NCI-H510A (cell line): ENCODE measurements around the gene SEL1L3.
A peak's percentile ranks its signal among the peaks of the same experiment; 100 is the strongest.

Source experiments
- DNase-seq: peaks from one replicate; lab custom pipeline; 2025; lab: John Stamatoyannopoulos, UW

The SEL1L3 gene

DNA sequence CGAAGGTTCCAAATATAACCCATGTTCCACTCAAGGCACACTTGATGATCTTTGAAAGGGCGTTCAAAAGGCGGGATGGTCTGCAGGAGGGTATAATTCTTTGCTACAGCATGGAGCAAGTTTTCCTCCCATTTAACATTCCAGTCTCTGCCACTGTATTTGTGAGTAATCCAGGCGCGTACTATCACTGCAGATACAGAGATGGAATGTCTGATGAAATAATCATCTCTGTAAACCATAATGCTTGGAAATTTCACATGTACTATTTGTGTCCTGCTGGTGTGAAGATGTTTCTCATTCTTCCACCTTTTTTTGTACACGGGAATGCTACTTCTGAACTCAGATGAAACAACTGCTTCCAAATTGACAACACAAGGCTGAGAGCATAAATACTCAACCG, 15.5 kb downstream of the SEL1L3 start:
- no peak for DNase-seq

DNA sequence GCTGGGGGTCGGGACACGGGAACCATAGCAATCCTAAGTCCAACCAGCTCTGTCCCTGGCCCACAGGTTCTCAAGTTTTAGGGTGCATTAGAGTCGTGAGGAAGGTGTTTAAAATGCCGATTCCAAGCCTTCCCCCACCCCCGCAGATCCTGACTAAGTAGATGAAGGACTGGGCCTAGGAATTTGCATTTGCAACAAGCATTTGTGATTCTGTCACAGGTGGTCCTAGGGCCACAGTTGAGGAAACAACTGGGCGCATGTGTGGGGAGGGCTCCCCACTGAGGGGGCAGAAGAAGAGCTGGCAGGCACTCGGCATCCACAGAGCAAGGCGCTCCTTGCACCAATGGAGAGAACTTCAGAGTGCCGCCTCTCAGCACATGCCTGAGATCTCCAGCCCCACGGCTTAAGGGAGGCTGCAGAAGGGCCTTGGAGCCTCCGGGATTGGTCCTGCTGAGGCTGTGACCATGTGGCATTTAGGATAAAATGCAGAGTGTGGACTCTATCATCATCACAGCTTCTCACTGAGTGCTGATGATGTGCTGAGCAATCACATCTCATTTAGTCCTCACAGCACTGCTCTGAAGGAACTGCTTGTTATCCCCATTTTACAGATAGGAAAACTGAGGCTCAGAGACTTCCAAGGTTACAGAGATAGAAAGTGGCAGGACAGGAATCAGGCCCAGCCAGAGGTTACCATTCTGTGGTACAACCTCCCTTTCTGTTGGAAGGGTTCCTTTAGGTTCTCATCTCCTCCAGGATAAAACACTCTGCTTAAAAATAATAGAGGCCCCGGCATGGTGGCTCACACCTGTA, 16.7 kb downstream of the SEL1L3 start:
- no peak for DNase-seq

DNA sequence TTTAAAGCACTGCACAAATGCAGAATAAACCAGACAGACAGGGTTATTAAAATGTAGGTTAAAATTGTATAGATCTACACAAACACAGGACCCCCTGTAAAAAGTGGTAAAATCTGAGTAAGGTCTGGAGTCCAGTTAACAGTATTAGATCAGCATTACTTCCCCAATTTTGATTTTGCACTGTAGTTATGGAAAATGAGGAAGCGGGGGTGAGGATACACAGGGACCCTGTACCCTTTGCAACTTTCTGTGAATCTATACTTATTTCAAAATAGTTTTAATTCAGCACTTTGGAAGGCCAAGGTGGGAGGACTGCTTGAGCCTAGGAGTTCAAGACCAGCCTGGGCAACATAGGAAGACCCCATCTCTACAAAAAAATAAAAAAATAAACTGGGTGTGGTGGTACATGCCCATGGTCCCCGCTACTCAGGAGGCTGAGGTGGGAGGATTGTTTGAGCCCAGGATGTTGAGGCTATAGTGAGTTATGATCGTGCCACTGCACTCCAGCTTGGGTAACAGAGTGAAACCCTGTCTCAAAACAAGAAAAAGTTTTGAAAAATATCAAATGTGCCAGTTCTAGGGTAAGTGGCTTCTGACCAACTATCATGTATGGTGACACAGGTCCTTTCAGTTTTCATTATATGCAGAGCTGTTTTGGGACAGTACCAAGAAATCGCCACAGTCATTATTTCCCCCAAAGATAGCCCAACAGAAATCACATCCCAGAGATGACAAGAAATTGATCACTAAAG, 17.7 kb downstream of the SEL1L3 start:
- no peak for DNase-seq

DNA sequence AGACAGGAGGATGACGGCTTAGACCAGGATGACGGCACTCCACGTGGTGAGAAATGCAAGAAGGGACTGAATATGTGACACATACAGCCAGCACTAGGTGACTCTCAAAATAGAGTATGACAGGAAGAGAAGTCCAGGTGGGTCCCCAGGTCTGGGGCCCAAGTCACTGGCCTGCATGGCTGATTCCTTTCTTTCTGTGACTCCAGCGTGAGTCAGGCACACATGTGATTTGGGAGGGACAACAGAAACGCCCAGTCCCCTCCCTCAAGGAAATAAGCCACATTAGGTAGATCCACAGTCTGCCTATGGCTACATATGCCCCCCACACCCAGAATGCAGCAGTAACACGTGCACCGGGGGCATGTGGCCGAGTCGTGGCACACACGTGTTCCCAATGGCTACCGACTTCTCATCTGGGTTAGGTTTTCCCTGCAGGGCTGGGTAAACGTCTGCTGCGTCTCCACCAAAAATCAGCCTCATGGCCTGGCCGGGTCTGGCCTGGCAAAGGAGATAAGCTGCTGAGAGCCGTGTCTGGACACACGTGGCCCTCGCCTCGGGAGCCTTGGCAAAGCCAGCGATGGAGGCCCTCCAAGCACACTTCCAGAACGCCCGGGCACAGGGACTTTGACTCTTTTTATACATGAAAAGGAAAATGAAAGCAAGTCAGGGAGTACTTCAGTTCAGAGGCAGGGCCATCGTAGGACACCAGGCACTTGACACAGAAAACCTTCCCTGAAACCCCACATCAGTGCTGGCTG, 19.3 kb downstream of the SEL1L3 start:
- DNase-seq: no peak

DNA sequence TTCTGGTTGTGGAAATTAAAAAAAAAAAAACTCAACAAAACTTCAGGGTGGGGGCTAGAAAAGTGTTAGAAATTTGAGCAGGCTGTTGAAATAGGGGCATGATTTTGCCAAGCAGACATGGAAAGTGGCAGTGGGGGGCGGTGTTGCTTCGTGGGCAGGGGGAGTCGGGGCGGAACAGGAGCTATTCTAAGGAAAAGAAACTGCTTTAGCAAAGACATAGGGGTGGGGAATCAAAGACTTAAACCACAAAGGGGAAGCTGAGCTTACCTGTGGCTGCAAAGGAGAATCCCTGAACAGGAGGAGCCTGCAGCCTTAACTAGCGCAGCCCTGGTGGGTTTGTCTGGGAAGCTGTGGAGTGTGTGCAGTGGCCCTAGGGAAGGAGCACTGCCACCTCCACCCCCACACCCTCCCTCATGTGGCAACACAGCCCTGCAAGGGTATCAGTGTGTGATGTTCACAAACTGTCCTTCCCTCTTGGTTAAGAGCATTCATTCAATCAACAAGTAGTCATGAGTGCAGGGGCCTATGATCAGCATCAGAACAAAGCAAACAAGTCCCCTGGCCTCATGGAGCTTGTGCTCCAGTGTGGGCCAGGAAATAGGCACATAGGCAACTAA, 20.5 kb downstream of the SEL1L3 start:
- DNase-seq: no peak

DNA sequence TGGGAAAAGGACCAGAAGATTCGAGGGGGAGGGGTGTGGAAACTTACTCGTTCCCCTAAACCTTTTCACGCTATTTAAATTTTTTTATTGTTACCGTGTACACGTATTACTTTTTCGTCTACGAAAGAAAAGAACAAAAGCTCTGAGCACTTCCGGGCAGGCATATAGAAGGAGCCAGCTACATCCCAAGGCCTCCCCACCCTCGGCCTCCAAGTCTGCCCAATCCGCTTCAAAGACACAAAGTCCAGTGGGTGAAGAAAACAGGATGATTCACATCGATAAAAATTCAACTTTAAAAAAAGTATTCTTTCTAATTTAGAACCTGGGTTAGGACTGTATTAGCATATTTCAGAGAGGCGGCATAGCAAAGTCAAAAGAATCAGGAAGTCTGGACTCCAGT, 23.1 kb downstream of the SEL1L3 start:
- no peak for DNase-seq

DNA sequence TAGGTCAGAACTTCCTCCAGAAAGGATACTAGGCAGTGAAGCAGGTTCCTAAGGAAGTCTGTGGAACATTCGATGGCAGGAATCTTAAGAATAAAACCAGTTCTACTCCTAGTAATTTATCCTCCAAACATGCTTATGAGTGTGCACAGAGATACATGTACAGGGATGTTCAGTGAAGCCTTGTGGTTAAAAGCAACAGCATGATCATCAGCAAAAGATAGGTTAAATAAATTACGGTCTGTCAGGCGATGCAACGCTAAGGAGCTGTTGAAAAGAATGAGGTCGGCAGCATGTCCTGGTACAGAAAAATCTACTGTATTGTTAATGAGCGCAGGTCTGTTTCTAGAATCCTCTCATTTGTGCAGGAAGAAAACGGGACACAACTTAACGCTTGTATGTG, 23.6 kb downstream of the SEL1L3 start:
- DNase-seq: no peak

DNA sequence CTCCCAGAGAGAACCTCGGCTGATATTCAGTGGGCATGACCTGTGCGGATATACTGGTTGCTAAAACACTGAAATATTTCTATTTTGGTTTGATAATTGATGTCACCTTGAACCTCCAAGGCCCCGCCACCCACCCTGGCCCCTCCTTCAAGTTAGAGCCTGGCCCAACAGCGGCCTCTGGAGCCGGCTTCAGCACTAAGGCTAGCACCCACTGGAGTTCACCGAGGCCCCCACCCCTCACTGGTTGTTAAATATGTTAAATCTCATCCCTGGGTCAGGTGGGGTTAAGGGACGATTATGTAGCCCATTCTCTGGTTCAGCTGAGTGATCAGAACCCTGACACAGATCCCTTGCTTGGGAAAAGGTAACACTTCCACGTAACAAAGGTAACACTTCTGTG, 24.3 kb downstream of the SEL1L3 start:
- no peak for DNase-seq

DNA sequence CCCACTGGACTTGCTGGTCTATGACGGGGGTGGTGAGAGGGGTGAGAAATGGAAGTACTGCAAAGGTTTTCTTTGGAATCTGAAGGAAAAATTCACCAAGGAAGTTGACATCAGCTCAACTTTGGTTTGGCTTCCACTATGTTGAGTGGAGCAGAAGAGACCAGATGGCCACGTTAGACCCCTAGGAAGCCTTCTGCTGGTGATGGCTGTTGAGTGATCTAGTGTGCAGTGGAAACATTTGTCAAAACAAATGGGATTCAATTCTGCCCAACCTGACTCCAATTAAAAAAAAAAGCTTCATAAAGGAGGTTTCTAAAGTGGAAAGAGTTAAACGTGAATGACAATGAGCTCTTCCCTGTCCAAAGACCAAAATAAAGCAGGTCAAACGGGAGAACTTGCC, 25.7 kb downstream of the SEL1L3 start:
- no peak for DNase-seq

DNA sequence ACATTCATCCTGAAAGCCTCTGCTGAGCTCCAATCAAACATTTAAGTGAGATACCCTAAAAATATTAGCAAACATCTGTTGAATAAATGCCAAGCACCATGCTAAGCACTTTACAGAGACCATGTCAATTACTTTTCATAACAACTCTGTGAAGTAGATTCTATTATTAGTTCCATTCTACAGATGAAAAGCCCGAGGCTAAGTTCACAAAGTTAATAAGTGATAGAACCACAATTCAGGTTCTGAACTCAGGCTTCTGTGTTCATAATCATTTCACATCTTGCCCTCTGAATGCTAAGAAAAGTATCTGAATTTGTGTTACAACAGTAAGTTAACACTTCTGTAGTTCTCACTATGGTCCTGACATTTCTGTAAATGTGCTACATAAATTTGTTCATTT, 27.4 kb downstream of the SEL1L3 start:
- no peak for DNase-seq

DNA sequence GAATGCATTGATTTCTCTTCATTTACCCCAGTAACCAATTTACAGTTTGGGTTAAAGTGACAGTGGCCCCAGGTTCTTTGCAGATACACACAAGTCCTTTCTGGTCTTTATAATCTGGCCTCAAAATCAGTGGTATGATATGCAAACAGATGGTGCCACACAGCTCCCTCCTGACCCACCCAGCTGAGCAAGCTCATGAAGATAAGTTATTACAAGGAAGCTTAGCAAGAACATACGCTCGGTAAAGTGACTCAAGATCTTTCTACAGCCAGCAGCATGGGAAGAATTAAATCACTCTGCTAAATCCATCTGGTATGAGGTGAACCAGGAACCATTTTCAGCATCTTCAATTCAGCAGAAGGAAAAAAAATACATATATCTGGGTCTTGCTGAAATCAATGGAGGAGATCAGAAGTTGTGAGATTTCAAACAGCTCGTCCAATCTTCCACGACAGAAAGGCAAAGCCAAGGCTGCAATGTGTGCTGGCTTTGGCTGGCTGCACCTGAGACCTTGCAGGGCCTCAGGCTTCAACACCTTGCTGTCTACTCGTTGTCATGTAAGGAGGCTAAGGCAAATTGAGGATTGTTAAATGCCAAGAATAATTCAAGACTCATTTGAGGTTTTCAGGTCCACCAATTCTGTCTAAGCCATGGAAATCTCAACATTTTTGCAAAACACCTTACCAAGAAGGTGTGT, 28.2 kb downstream of the SEL1L3 start:
- DNase-seq: no peak

DNA sequence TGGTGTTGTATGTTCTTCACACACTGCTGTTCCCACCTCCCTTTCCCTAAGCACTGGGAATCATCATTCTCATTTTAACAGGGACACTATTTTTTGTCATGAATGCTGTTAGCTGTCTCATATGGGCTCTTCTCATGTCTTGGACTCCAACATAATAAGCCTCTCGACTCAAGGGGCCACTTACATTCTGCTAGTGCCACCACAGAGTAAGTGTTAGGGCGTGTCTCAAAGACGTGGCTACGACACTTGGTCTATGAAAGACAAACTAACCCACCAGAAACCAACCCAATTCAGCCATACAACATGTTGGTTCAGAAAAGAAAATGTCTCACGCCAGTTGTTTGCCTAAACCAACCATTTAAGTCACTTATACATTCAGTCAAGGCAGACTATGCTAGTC, 32.2 kb downstream of the SEL1L3 start:
- DNase-seq: no peak

DNA sequence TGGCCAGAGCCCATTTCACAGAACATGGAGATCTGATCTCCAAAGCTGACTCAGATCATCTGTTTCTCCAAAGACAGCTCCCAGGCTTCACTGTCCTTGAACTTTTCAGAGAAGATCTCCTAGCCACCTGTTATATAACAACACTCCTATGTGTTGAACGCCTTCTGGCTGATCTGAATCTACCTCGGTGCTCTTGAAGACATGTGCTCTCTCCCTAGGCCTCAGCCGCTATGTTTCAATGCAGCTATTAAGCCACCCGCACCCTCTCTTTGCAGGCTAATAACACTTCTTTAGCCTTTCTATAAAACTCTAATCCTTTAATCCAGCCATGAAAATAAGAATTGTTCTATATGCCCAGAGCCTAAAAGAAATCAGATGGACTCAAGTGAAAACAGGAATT, 34.9 kb downstream of the SEL1L3 start:
- no peak for DNase-seq

DNA sequence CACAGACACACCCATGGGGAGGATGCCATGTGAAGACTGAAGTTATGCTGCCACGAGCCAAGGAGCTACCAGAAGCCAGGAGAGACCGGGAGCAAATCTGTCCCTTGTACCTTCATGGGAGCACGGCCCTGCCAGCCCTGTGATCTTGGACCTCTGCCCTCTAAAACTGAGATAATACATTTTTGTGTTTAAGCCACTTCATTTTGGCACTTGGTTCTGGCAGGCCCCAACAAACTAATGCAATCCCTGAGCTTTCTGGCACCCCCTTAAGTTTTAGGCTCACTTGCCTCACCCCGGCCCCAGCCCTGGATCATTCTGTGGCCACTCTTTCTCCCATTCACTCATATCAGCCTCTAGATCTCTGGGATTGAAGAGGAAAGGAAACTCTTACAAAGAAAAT, 35.4 kb downstream of the SEL1L3 start:
- no peak for DNase-seq

DNA sequence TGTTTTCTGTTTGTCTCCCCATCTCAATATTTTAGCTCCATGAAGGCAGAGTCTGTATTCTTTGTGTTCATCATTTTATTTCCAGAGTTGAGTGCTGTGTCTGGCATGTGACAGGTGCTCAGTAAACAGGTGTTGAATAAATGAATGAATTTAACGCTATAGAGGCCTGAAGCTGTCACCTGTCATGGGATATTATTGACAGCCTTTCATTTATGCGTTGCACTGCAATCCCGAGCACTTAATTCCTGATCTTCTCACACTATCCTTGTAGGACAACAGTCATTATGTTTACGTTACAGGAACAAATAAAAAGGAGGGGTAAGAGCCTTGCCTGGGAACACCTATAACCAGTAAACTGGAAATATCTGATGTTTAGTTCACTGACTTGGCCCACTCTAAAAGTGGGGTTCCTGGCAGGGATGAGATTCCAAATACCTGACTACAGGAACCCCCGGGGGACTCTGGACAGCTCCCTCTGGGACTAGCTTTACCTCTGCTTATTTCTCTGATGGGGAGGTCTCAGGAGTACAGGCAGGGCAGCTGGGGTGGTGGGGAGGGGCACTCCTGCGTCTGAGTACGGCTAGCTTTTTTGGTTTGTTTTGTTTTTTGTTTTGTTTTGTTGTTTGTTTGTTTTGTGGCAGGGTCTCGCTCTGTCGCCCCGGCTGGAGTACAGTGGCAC, 36.6 kb downstream of the SEL1L3 start:
- DNase-seq: no peak

DNA sequence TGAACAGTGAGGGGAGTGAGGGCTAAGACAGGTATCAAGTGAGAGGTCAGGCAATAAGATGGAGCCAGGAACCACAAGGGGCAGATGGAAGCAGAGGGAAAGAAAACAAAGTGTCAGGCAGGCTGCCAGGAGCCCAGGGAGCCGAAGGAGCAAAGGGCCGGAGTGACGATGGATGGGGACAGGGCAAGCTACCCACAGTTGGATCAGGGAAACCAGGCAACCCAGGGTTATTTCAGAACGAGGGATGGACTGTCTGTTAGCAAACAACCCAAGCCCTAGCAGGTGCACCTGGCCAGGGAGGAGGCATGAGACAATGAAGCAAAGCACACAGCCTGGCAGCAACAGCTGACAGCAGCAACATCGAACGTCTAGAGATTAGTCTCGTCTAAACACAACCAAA, 39.2 kb downstream of the SEL1L3 start:
- DNase-seq: peak; percentile 8

DNA sequence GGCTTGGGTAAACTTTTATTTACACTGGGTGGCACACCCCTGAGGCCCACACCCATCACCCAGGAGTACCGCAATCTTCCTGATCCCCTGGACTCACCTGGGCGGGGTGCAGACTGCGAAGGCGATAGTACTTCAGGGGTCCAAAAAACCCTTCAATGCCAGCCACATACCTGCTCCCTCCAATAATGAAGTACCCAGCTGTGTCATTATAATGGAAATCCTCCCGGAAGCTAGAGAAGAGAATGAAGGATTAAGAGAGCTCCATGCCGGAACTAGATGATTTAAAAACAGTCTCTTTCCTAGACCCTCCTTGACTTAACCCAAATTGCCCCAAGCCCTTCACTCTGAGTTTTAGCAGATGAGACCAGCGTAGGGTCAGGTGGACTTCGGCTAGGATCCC, 40.9 kb downstream of the SEL1L3 start:
- DNase-seq: no peak

DNA sequence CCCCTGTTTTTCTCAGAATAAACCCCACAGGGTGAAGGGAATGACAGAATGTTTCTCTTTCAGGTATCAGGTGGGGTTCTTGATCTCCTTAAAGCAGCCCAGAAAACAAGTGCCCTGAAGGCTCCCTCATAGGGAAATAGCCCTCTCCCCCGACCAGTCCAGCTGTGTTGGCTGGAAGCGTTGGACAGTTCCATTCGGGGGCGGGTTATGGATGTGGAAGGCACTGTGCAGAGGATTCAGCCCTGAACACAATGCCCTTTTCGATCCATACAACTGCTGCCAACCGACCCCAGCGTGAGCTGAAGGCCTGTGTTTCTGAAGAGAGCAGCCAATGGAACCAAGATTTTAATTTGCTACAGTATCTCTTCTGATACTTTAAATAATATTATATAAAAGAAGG, 41.5 kb downstream of the SEL1L3 start:
- DNase-seq: no peak

DNA sequence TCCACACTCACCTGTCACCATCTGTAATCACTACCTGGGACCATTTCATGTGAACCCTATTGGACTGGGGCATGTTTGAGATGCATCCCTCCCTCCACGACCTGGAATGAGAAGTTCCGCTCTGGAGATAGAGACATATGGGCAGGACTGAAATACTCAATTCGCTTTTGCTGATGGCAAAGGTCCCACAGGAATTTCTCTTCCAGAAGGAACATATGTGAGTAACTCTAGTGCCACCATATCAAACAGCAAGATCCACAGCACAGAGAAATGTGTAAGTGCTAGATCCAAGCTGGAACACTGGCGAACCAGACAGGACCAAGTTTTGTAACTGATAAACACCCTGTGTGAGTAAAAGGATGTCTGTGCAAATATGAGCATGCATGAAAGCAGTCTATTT, 43.9 kb downstream of the SEL1L3 start:
- DNase-seq: no peak

DNA sequence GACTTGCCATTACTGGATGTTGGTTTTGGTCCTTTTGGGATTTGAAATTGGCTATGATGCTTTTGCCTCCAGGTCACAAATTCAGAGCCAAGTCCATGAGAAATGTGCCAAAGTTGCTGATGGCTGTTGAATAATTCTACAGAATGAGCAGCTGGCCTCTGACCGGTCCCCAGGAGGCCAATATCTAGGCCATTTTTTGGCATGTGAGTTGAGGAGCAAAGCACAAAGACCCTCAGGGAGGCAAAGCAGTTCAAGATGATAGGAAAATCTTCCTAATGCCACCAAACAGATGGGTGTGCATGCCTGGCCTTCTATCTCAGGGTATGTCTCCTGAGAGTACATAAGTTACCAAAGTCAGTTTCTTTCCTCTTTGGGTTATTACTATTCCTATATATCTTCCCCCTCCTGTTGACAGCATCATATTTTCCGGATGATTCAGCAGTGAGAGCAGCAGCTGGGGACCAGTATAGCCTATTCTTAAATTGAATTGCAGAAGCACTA, 44.4 kb downstream of the SEL1L3 start:
- no peak for DNase-seq

DNA sequence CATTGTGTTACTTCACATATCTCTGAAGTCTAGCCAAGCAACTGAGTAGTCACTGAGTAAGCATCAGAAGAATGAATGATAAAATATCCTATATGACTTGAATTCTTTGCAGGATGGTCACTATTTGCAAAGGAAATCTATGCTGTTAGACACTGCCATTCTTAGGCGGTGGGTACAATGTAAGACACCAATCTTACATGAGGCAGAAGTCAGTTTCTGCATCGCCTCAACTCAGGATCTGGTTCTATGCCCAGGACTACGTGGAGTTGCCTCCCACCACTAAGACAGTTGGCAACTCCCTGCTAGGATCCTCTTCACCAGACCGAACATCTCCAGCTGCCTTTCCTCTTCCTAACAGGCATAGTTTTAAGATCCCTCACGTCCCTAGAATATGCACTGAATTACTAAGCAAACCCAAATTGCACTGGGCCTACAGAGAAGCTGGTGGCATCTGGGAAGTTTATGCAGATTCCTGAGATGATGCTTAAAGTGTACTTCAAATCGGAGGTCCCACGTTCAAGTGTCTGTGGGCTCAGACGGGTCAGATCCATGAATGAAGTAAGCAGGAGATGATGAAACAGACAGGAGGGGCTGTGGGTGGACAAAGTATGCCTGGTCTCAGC, 45.6 kb downstream of the SEL1L3 start:
- DNase-seq: no peak
